ENCODE measurements around the gene SECISBP2.

Gene SECISBP2

DNA sequence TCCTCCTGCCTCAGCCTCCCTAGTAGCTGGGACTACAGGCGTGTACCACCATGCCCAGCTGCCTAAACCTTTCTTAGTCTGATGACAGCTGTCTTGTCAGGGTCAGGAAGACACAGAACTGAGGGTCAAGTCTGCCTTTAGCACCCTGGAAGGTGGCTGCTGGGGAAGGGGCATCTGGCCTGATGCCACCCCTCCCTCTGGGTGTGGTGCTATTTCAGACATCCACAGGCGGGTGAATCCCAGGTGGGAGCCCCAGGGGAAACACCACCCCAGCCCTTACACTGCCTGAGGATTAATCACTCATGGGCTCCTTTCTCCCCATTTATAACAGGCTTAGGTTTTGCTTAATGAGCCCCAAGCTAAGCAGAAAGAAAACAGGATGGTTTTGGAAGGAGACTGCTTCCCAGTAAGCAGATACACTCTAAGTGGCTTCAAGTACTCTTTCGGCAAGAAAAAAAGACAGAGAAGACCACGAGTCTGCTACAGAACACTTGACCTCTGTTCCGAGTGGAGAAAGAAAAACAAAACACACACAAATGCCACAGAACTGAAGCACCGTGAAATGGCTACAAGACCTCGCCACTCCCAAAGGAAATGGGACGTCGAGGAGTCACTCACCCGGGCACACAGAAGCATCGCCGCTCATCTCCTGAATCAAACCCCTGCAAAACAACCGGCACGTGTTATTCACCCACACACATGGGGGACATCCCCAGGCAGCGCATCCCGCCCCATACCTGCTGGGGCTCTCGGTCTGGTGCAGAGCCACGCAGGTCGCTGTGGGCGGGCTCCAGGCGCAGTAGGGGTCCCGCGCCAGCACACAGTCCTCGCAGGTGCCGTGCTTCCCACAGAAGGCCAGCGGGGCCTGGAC is 62.4 kb downstream of the SECISBP2 start:
- no peak overlapping the region for H4K8ac ChIP-seq (ENCODE audit: low read depth, low read length)
- H2AK5ac ChIP-seq (ENCODE audit: low read length) = no peak overlapping the region
- H2BK120ac ChIP-seq (ENCODE audit: insufficient read depth, low read length, poor library complexity) = no peak overlapping the region
- no peak overlapping the region for H2BK5ac ChIP-seq (ENCODE audit: low read depth, low read length, poor library complexity)
- H3K27ac ChIP-seq (ENCODE audit: low read depth, low read length) = no peak overlapping the region
- H4K91ac ChIP-seq (ENCODE audit: low read depth, low read length) = no peak overlapping the region
- no peaks in the 10 kb centered on the region for H3K27me3 ChIP-seq (ENCODE audit: insufficient read depth, low read length)
- no peak overlapping the region for H3K4ac ChIP-seq (ENCODE audit: low read depth, low read length)
- H4K12ac ChIP-seq (ENCODE audit: low read depth, low read length) = no peak overlapping the region
- H3K9me3 ChIP-seq (ENCODE audit: insufficient read depth, low read depth, low read length) = peaks cover 2% of the 10 kb centered on the region
- no peak overlapping the region for H3K23ac ChIP-seq (ENCODE audit: low read length)
- H3K4me1 ChIP-seq (ENCODE audit: control insufficient read depth in 1 of 2, insufficient read depth in 2 of 2, low read length in 2 of 2) = no peaks in the 10 kb centered on the region
- no peak overlapping the region for H2AFZ ChIP-seq (ENCODE audit: insufficient read depth, low read length, poor library complexity)
- H3K9ac ChIP-seq (ENCODE audit: low read length) = no peak overlapping the region
- no peaks in the 10 kb centered on the region for H3K79me2 ChIP-seq (ENCODE audit: control insufficient read depth, insufficient read depth, low read length, poor library complexity)
- H3K79me1 ChIP-seq (ENCODE audit: low read length) = no peaks in the 10 kb centered on the region
- H3K18ac ChIP-seq (ENCODE audit: low read length) = no peak overlapping the region
- no peak overlapping the region for H3K14ac ChIP-seq (ENCODE audit: low read length)
- peaks cover 0 to 6% of the 10 kb centered on the region in 2 experiments for H3K36me3 ChIP-seq (ENCODE audit: control insufficient read depth in 1 of 2, insufficient read depth in 2 of 2, low read length in 2 of 2)
- H3K4me3 ChIP-seq (ENCODE audit: low read depth, low read length) = no peak overlapping the region
- DNase-seq = no peak
- no peak overlapping the region for H2BK12ac ChIP-seq (ENCODE audit: low read length)
- H3K4me2 ChIP-seq (ENCODE audit: low read length) = no peak overlapping the region
- no CpG with 5 or more reads among the region's 26 CpGs for WGBS (ENCODE audit: extremely low coverage, insufficient coverage, insufficient read length)

- Histone ChIP-seq H2BK120ac (ENCODE audit: insufficient read depth, low read length, poor library complexity) (no peak overlapping the region), H2AK5ac (ENCODE audit: low read length) (no peak overlapping the region), H2AFZ (ENCODE audit: insufficient read depth, low read length, poor library complexity) (no peak overlapping the region), H2BK12ac (ENCODE audit: low read length) (no peak overlapping the region), H4K91ac (ENCODE audit: low read depth, low read length) (no peak overlapping the region), H3K4me1 (ENCODE audit: control insufficient read depth in 1 of 2, insufficient read depth in 2 of 2, low read length in 2 of 2) (no peaks in the 10 kb centered on the region), H3K79me1 (ENCODE audit: low read length) (no peaks in the 10 kb centered on the region), H2BK5ac (ENCODE audit: low read depth, low read length, poor library complexity) (no peak overlapping the region), H3K23ac (ENCODE audit: low read length) (no peak overlapping the region), H3K4me3 (ENCODE audit: low read depth, low read length) (no peak overlapping the region), H3K9me3 (ENCODE audit: insufficient read depth, low read depth, low read length) (peaks cover 2% of the 10 kb centered on the region), H3K36me3 (ENCODE audit: control insufficient read depth in 1 of 2, insufficient read depth in 2 of 2, low read length in 2 of 2) (peaks cover 0 to 6% of the 10 kb centered on the region in 2 experiments), H3K4ac (ENCODE audit: low read depth, low read length) (no peak overlapping the region), H4K8ac (ENCODE audit: low read depth, low read length) (no peak overlapping the region), H3K18ac (ENCODE audit: low read length) (no peak overlapping the region), H3K9ac (ENCODE audit: low read length) (no peak overlapping the region), H3K27ac (ENCODE audit: low read depth, low read length) (no peak overlapping the region), H3K27me3 (ENCODE audit: insufficient read depth, low read length) (no peaks in the 10 kb centered on the region), H3K79me2 (ENCODE audit: control insufficient read depth, insufficient read depth, low read length, poor library complexity) (no peaks in the 10 kb centered on the region), H3K4me2 (ENCODE audit: low read length) (no peak overlapping the region), H4K12ac (ENCODE audit: low read depth, low read length) (no peak overlapping the region), H3K14ac (ENCODE audit: low read length) (no peak overlapping the region)
- DNase-seq = no peak
- no CpG with 5 or more reads among the region's 4 CpGs for WGBS (ENCODE audit: extremely low coverage, insufficient coverage, insufficient read length)
These were observed 63.0 kb downstream of the SECISBP2 start for GRCh38 chr9:89381308-89381609.

DNA sequence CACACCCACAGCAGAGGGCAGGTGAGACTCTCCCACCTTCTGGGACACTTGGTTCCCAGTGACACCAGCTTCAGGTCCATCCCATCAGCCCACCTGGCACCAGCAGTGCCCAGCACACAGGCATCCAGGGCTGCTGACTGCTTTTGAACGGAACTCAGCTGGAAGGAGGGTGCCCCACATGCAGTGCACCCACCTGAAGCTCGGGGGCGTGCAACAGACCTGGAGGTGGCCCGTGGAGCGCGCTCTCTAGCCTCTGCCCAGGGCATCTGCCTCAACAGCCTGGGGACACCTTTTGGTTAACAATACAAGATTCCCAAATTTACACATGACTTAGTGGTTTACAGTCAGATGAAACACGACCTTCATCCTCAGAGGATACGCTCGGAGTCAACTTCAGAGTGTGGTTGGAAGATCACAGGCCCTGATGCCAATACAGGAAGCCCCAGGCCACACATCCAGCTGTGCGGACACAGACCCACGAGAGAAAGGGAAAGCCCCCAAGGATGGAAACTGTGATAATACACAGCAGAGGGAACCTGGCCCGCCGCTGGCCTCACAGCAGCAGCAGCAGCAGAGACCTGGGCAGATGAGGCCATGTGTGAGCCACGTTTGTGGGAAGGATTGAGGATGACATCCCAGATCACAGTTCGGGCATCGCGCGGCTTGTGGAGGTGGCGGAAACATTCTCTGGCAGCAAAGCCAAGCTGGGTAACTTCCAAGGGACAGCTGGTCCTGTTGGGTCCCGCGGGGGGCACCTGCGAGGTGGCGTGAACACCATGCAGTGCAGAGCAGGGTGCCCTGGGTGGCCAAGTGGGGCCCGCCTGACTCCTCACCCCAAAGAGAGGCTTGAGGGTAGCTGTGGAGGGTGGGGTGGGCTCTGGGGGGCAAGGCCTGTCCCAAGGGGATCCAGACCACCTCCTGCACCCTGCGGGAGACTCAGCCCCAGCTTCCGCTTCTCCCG is 64.0 kb downstream of the SECISBP2 start:
- Histone ChIP-seq H2BK5ac (ENCODE audit: low read depth, low read length, poor library complexity) (no peak overlapping the region), H3K9ac (ENCODE audit: low read length) (no peak overlapping the region), H3K23ac (ENCODE audit: low read length) (no peak overlapping the region), H3K4ac (ENCODE audit: low read depth, low read length) (no peak overlapping the region), H3K9me3 (ENCODE audit: insufficient read depth, low read depth, low read length) (peaks cover 2% of the 10 kb centered on the region), H3K14ac (ENCODE audit: low read length) (no peak overlapping the region), H4K91ac (ENCODE audit: low read depth, low read length) (no peak overlapping the region), H3K79me2 (ENCODE audit: control insufficient read depth, insufficient read depth, low read length, poor library complexity) (no peaks in the 10 kb centered on the region), H2AFZ (ENCODE audit: insufficient read depth, low read length, poor library complexity) (no peak overlapping the region), H2BK120ac (ENCODE audit: insufficient read depth, low read length, poor library complexity) (no peak overlapping the region), H3K79me1 (ENCODE audit: low read length) (no peaks in the 10 kb centered on the region), H3K27ac (ENCODE audit: low read depth, low read length) (no peak overlapping the region), H3K4me2 (ENCODE audit: low read length) (no peak overlapping the region), H3K4me1 (ENCODE audit: control insufficient read depth in 1 of 2, insufficient read depth in 2 of 2, low read length in 2 of 2) (no peaks in the 10 kb centered on the region), H2BK12ac (ENCODE audit: low read length) (no peak overlapping the region), H4K8ac (ENCODE audit: low read depth, low read length) (no peak overlapping the region), H2AK5ac (ENCODE audit: low read length) (no peak overlapping the region), H3K18ac (ENCODE audit: low read length) (no peak overlapping the region), H3K27me3 (ENCODE audit: insufficient read depth, low read length) (no peaks in the 10 kb centered on the region), H3K4me3 (ENCODE audit: low read depth, low read length) (no peak overlapping the region), H4K12ac (ENCODE audit: low read depth, low read length) (no peak overlapping the region), H3K36me3 (ENCODE audit: control insufficient read depth in 1 of 2, insufficient read depth in 2 of 2, low read length in 2 of 2) (peaks cover 0 to 8% of the 10 kb centered on the region in 2 experiments)
- DNase-seq = no peak
- no CpG with 5 or more reads among the region's 27 CpGs for WGBS (ENCODE audit: extremely low coverage, insufficient coverage, insufficient read length)

- no peak for DNase-seq
- Histone ChIP-seq H3K4me3 (ENCODE audit: low read depth, low read length) (no peak overlapping the region), H2BK5ac (ENCODE audit: low read depth, low read length, poor library complexity) (no peak overlapping the region), H3K4ac (ENCODE audit: low read depth, low read length) (no peak overlapping the region), H3K9me3 (ENCODE audit: insufficient read depth, low read depth, low read length) (peaks cover 2% of the 10 kb centered on the region), H2BK120ac (ENCODE audit: insufficient read depth, low read length, poor library complexity) (no peak overlapping the region), H3K79me2 (ENCODE audit: control insufficient read depth, insufficient read depth, low read length, poor library complexity) (no peaks in the 10 kb centered on the region), H3K4me1 (ENCODE audit: control insufficient read depth in 1 of 2, insufficient read depth in 2 of 2, low read length in 2 of 2) (no peaks in the 10 kb centered on the region), H2BK12ac (ENCODE audit: low read length) (no peak overlapping the region), H2AK5ac (ENCODE audit: low read length) (no peak overlapping the region), H4K91ac (ENCODE audit: low read depth, low read length) (no peak overlapping the region), H2AFZ (ENCODE audit: insufficient read depth, low read length, poor library complexity) (no peak overlapping the region), H4K12ac (ENCODE audit: low read depth, low read length) (no peak overlapping the region), H3K4me2 (ENCODE audit: low read length) (no peak overlapping the region), H3K14ac (ENCODE audit: low read length) (no peak overlapping the region), H3K18ac (ENCODE audit: low read length) (no peak overlapping the region), H3K79me1 (ENCODE audit: low read length) (no peaks in the 10 kb centered on the region), H3K36me3 (ENCODE audit: control insufficient read depth in 1 of 2, insufficient read depth in 2 of 2, low read length in 2 of 2) (peaks cover 0 to 8% of the 10 kb centered on the region in 2 experiments), H3K27me3 (ENCODE audit: insufficient read depth, low read length) (no peaks in the 10 kb centered on the region), H3K23ac (ENCODE audit: low read length) (no peak overlapping the region), H3K9ac (ENCODE audit: low read length) (no peak overlapping the region), H3K27ac (ENCODE audit: low read depth, low read length) (no peak overlapping the region), H4K8ac (ENCODE audit: low read depth, low read length) (no peak overlapping the region)
- no CpG with 5 or more reads among the region's 16 CpGs for WGBS (ENCODE audit: extremely low coverage, insufficient coverage, insufficient read length)
These were observed 64.9 kb downstream of the SECISBP2 start for GRCh38 chr9:89383030-89383720.
